Stimulated activated CD4-positive, alpha-beta T cell treated with anti-CD3 and anti-CD28 coated beads, Interleukin-12 subunit alpha, Interleukin-12 subunit beta, amount 100 ng/mL, for 24 hours (primary cell): ENCODE measurements around the gene UVRAG.
"Not testable (repeated sequence)": the region's sequence is repeated elsewhere in the genome, so short reads cannot be mapped to it uniquely, and the experiment has no call there.

Experiments used
- DNase-seq, 2 experiments: peaks; one replicate each; pipeline ENCODE4 v3.0.0-alpha.2; 2020; ENCODE audit warnings: low read depth in 2 of 2

Gene UVRAG

DNA sequence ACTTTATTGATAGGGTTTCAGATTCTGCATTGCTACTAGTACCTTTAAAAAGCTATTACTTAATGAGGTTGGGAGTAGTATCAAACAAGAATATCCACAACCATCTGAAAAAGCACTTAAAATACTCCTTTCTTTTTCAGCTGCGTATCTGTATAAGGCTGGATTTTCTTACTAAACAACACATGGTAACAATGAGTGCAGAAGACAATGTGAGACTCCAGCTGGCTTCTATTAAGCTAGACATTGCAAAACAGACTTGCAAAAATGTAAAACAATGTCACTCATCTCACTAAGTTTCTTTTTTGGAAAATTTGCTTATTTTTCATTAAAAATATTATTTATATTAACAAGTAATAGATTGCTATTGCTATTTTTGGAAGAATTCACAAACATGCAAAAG is 258.7 kb downstream of the UVRAG start:
- no peak for DNase-seq

DNA sequence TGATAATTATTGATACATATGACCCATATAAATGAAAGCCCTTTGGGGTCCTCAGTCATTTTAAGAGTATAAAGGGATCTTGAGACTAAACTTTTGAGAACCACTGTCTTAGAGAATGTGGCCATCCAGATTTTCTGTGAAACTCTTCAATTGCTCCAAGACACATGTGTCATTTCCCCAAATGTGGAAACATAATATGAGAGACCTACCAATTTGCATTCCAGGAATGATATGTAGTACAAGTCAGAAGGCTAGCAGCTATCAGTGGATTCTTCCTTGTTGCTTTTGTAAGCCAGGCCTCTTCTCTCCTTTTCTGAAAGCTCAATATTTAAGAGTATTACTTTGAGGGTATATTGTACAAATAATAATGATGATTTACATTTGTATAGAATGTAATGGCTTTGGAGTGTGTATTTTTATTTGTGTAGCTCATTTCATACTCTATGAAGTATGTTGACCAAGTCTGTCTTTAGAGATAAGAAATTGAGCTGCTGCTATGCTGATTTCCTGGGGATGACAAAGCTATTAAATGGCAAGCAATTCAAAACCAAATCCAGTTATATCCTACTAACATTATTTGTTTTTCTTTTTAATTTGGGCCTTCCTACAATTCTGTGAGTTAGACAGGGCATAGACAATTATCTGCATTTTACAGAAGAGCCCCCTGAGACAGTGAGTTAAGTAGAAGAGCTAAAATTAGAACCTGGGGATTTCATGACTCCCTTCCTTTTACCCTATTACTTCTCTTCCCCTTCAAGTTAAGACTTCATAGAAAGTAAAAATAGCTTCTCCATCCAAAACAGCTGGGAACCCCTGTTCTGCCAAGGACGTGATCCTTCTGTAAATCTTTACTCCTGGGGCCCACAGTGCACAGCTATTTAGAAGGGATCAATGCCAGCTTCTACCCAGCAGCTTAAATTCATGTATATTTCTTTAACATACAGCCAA is 259.4 kb downstream of the UVRAG start:
- DNase-seq, result no peak

DNA sequence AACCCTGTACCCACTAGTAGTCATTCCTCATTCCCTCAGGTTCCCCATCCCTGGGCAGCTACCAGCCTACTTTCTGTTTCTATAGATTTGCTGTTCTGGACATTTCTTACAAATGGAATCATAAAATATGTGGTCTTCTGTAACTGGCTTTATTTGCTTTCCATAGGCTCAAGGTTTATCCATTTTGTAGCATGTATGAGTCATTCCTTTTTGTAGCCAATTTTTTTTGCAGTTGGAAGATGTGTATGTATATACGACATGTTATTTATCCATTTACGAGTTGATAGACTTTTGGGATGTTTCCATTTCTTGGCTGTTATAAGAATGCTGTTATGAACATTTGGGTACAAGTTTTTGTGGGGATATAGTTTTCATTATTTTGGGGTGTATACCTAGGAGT is 260.7 kb downstream of the UVRAG start:
- no peak for DNase-seq

DNA sequence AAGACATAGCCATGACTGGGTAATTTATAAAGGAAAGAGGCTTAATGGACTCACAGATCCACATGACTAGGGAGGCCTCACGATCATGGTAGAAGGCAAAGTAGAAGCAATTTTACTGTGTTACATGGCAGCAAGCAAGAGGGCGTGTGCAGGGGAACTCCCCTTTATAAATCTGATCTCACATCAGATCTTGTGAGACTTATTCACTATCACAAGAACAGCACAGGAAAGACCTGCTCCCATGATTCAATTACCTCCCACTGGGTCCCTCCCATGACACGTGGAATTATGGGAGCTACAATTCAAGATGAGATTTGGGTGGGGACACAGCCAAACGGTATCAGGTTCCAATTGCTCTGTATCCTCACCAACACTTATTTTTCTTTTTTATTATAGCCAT is 261.2 kb downstream of the UVRAG start:
- not testable (repeated sequence) for DNase-seq

DNA sequence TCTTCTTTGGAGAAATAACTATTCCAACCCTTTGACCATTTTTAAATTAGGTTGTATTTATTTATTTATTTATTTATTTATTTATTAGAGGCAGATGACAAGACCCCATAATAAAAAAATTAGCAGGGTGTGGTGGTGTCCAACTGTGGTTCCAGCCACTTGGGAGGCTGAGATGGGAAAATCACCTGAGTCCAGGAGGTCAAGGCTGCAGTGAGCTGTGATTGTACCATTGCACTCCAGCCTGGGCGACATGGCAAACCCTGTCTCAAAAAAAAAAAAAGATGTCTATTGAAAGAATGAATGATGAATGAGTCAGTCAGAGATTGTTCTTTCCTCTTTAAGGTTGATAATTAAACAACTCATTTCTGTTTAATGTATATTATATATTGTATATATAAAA is 261.7 kb downstream of the UVRAG start:
- DNase-seq, result no peak

DNA sequence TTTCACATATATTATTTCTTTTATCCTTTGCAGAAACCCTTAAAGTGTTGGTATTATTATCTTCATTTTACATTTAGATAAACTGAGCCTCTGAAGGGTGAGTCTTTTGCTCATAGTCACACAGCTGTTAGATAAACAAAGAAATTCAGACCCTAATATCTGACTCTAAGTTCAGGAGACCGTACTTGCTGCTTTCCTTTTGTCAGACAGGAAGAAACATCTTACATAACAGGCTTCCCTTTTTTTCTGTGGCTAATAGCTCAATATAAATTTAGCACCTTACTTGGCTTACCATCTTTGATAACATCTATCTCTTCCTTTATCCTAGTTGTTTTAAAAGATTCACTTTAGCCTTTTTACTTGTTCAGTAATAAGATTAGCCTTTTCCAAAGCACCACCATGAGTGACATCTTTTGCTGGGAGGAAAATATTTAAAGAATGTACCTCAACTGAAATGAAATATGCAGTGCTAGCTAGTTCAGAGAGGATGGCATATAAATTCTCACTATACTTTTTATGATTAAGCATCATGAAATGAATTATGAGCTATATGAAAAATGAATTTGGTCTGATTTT is 262.7 kb downstream of the UVRAG start:
- no peak for DNase-seq

DNA sequence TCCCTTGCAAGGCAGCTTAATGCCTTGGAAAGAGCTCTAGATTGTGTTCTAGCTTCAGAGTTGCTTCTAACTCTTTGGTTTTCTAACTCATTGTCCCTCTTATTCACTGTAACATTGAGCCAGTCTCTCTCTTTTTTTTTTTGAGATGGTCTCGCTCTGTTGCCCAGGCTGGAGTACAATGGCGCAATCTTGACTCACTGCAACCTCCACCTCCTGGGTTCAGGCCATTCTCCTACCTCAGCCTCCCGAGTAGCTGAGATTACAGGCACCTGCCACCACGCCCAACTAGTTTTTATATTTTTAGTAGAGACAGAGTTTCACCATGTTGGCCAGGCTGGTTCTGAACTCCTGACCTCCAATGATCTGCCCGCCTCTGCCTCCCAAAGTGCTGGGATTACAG is 266.1 kb downstream of the UVRAG start:
- DNase-seq, result not testable (repeated sequence)

DNA sequence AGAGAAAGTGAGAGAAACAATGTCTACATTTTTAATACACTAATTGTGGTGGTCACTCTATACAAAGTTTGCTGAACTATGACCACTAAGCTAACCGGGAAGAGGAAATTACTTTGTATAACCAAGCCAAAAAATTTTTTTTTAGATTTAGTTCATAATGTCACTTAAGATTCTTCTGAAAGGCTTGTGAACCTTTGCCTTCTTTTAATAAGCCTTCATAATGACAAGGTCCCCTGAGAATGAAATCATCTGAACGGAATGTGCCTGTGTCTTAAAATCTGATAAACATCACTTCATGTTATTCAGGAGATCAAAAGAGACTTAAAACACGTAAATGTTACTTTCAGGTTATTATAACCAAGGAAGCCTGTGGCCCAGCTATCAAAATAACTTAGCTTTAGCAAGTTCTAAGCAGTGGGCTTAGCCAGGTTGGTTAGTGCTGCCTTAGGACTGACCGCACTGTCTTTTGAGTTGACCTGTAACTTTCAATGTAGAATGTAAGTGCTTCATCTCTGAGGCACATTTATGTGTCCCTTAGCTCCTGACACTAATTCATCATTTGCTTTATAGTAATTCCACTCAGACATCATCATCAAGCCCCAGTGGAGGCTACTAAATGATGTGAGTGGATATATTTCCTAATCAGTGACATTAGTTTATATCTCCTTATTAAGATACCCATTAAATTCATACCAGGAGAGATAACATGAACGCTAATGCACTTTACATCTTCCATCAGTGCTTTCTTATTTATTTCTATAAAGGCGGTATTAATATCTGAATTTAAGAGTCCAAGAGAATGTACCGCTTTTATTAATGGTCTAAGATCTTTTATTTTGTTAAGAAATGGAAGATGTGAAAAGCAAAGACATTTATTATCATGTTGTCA is 268.8 kb downstream of the UVRAG start:
- no peak for DNase-seq

DNA sequence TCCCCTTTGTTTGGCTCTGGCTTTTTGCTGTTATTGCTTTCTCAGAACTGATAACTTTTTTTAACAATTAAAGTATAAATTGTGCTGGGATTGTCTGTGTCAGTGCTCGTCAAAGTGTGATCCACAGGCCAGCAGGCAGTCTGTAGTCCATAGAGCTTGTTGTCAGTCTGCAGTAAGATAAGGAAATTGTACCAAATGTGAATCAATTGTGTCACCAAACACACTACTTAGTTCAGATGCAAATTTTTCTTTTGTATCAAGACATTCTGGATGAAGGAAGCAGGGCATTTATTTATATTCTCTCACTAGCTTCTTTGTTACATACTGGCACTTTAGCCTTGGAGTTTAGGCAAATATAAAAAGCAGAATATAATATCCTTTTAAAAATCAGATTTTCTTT is 270.3 kb downstream of the UVRAG start:
- no peak for DNase-seq

DNA sequence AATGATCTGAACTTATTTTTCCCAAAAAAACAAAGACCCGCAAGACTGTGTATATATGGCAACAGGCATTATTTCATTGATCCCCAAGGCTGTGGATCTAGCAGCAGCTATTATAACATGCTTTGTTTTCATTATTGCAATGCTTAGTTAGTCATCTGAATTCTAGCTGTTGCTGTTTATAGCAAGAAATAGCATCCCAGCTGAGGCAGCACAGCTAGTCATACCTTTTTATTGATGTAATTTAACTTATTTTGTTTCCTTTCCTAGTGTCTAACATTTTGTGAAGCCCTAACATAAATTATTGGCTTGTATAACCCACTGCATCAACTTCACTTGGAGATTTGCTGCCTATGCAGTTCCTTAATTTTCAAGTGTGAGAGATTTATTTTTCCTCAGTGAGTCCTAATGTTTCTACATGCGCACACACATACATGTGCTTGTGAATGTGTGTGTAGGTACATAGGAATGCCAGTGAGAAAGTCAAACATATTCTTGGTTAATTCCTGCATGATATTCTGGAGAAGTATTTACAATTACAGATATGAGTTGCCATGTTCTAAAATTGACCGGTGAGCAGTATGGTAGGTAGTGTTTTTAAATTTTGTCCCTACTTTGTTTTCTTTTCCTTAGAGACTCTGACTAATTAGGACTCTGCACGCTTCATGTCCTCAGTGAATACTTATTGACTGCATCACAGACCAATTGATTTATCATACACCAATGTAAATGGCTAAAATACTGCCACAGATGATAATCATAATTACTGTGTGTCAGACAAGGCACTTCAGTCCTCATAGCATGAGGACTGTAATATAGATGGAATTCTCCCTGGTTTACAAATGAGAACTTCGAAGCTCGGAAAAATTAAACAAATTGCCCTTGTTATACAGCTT is 272.0 kb downstream of the UVRAG start:
- DNase-seq, result no peak

DNA sequence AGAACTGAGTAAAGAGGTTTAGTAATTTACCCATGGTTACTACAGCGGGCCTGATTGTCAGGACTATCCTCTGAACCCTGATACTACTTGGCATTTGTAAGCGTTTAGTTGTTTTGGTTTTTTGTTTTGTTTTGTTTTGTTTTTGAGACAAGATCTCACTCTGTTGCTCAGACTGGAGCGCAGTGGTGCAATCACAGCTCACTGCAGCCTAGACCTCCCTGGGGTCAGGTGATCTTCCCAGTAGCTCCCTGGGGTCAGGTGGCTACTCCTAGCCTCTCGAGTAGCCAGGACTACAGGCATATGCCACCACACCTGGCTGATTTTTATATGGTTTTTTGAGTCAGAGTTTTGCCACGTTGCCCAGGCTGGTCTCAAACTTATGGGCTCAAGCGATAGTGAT is 272.7 kb downstream of the UVRAG start:
- DNase-seq, result no peak

DNA sequence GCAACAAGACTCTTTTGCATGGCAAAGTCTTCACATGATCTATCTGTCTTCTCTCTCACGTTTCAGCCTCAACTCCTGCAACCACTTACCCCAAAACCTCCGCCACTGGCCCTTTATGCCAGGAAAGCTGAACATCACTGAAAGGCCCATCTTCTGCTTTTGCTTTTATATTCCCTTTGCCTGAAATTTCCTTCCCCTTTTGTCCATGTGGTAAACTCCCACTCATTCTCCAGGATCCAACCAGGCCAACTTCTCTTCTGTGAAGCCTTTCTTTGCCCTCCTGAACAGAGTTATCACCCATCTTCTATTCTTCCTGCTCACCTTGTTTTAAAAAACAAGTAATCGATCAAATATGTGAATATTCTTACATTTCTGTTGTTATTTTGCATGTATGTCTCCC is 273.5 kb downstream of the UVRAG start:
- DNase-seq, result no peak

DNA sequence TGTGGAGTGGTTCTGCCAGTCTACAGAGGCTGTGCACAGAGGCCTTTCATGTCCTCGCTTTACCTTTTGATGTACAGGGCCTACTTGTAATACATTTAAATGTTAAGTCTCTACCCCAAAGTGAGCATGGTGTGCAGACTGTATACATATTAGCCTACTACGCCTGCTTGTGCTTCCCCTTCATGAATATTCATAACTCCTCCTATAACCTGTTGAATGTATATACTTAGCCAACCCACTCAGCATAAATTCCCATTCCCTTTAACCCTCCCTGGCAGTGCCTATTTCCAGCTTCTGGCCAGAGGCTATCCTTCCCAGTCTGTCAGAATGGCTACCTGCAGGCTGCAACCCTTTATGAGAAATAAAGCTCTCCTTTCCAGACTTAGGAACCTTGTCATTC is 275.2 kb downstream of the UVRAG start:
- DNase-seq, result no peak

DNA sequence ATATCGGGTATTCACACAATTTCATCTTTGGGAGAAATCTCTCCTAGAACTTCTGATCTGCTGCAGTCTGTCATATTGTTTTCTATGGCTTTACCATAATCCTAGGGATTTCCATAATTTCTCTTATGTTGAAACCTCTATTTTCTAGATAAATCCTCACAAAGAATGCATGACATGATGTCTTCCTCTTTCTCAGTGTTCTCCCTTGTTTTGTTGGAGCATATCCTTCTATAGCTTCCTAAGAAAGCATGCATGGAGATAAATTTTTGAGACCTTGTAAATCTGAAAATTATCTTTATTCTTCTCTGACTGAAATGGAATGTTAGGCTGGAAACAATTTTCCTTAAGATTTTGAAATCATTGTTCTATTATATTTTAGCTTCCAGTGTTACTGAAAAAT is 275.8 kb downstream of the UVRAG start:
- DNase-seq, result no peak

DNA sequence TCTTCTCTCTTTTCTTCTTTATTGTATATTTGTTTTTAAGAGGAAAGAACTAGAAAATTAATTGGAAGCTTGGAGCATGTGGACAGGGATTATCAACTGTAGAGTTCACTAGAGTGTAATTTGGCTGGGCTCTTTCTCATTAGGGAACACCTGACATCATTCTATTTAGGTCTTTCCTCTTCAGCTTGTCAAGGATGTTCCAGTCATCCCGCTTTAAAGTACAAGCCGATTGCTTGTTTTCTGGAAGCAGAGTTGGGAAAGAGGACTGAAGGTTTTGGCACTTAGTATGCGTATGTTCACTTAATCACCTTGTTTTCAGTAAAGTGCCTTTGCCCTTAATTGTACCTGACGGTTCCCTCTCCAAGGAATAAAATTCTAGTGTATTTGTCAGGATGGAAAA is 279.7 kb downstream of the UVRAG start:
- no peak for DNase-seq

DNA sequence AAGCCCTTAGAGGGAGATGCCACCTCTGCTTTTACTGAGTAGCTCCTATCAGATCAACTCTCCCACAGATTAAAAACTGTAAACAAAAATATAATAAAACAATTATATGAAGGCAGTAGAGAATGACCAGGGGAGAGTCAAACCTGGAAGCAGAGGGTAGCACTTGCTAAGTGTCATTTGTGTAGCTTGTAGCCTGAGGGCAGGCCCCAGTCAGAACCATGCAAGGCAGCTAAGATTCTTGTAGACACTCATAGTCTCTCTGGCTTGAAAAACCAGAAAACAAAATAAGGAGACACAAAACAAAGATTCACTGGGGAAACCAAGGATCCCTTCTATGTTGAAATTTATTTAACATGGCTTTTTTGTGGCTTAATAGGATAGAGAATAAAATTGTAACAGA is 280.9 kb downstream of the UVRAG start:
- DNase-seq, result no peak

DNA sequence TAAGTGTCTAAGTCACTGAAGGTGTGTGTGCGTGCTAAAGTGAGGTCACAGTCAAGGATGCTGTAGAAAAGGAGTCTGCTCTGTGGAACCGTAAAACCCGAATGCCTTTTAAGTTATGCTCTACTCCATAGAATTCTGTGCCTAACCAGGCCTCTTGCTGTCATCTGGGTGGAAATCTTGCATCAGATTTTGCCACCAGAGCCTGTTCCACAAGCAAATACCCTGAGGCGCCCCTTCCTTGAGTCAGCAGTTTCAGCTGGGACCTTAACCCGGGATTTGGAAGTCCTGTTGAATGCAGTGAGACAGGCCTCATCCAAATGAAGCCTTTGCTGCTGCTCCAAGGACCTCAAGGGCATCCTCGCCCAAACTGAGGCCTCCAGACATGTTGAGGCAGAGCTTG is 281.5 kb downstream of the UVRAG start:
- no peak for DNase-seq

DNA sequence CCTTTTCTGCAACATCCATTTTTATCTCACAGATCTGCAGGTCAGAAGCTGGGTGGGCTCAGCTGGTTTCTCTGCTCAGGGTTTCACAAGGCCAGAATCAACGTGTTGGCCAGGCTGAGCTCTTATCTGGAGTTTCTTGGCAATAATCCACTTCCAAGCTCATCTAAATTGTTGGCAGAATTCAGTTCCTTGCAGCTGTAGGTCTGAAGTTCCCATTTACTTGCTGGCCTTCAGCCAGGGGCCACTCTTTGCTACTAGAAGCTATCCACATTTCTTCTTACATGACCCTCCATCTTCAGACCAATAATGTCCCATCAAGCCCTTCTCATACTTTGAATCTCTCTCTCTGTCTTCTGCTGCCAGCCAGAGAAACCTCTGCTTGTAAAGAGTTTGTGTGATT is 287.8 kb downstream of the UVRAG start:
- no peak for DNase-seq

DNA sequence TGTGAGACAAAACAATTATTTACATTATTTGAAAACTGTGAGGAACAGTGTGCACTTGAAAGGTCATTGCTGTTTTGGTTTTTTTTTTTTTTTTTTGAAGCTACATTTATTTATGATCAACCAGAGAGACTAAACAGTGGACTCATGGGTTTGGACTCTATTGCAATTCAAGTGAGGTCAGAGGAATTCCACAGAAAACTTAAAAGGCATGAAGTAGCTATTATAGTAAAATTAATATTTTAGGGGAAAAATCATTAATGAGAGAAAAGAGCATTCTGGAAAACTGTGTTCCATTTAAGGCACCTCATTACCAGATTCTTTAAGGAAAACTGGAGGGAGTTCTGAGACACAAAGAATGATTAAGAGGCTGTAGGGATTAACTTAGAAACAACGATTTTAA is 288.4 kb downstream of the UVRAG start:
- DNase-seq, result no peak

DNA sequence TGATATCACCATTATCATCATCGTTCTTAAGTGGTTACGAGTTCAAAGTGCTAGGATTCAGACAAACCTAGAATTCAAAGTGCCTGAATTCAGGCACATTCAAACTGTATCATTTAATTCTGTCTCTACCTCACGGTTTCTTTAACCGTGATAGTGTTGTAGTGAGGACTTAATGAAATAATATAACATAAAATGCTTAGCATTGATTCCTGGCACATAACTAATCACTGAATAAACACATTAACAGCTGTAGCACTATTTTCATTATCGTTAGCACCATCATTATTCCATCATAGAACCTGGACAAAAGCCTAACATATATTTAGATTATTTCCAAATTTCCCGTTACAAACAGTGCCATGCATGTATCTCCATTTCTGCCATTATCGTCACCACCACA is 289.3 kb downstream of the UVRAG start:
- DNase-seq, result no peak

DNA sequence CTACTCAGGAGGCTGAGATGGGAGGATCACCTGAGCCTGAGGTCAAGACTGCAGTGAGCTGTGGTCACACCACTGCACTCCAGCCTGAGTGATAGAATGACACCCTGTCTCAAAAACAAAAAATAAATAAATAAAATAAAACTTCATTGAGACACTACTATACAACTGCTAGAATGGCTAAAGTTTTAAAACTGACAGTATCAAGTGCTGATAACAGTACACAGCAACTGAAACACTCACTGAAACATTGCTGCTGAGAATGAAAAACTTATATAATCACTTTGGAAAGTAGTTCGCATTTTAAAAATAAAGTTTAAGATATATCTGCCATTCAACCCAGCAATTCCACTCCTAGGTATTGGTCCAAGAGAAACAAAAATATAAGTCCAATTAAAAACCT is 290.6 kb downstream of the UVRAG start:
- no peak for DNase-seq

DNA sequence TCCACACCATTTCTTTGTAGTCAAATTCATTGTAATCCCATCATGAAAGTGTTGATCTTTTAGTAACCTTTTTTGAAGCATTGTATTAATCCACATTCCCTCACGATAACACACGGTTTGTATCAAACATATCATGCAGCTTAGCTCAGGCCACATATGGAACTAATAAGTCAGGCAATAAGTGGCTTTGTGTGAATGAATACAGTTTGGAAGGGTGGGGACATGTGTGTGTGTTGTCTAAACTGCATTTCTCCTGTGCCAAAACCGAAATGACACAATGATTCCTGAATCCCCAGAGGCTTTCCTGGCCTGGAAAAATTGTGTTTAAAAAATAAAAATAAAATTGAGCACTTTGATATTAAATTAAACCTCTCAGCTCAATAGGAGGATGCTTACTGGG is 293.0 kb downstream of the UVRAG start:
- no peak for DNase-seq
